ENCODE measurements around the gene VCAN.

- TF ChIP-seq CTCF (conservative IDR thresholded peaks at IDR 0.05; ENCODE audit: low read length) (no peak), EZH2phosphoT487 (IDR thresholded peaks at IDR 0.05; ENCODE audit: borderline replicate concordance, low read depth, low read length) (no peak)
Observed at GRCh38 chr5:83554686-83555085, 83.1 kb downstream of the VCAN start.
